ENCODE data around the gene CEP104. TPM values are rescaled to one million over a fixed set of nuclear protein-coding genes. Genes with fewer than 3 reads are reported as not detected.

Gene CEP104
- total RNA-seq, 1 donor from 2014 or later, result 47.3 TPM

- DNase-seq (ENCODE audit: low read depth), result no peak
- TF ChIP-seq, protein P1, sequence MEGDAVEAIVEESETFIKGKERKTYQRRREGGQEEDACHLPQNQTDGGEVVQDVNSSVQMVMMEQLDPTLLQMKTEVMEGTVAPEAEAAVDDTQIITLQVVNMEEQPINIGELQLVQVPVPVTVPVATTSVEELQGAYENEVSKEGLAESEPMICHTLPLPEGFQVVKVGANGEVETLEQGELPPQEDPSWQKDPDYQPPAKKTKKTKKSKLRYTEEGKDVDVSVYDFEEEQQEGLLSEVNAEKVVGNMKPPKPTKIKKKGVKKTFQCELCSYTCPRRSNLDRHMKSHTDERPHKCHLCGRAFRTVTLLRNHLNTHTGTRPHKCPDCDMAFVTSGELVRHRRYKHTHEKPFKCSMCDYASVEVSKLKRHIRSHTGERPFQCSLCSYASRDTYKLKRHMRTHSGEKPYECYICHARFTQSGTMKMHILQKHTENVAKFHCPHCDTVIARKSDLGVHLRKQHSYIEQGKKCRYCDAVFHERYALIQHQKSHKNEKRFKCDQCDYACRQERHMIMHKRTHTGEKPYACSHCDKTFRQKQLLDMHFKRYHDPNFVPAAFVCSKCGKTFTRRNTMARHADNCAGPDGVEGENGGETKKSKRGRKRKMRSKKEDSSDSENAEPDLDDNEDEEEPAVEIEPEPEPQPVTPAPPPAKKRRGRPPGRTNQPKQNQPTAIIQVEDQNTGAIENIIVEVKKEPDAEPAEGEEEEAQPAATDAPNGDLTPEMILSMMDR (IDR thresholded peaks at IDR 0.05; ENCODE audit: insufficient read depth, low read length, poor library complexity, severe bottlenecking), result no peak
These were observed 28.6 kb downstream of the CEP104 start for GRCh38 chr1:3828391-3828790.

DNA sequence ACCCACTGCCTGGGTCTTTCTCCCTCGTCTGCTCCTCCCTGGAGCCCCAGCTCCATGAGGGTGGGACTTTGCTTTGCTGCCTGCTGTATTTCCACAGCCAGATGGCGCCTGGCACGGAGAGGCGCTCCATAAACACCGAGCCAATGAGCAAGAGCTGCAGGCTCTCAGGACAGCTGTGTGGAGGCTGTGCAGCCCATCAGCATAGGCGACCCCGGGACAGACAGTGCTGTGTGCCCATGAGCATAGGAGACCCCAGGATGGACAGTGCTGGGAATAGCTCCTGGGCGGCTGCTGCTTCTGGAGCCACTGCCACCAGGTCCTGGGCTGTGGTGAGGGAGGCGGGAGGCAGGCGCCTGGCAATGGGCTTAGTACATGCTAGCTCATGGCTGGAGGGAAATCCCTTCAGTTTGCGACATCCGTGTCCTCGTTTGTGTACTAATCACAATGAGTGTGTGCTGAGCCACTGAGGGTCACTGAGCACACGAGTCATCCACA lies 29.2 kb downstream of the CEP104 start:
- H3K36me3 ChIP-seq (ENCODE audit: control insufficient read depth, insufficient read depth, low read length), result no peaks in the 10 kb centered on the region
- no peak for DNase-seq (ENCODE audit: low read depth)
- TF ChIP-seq, protein P1 (IDR thresholded peaks at IDR 0.05; ENCODE audit: insufficient read depth, low read length, poor library complexity, severe bottlenecking), result no peak
- no peaks in the 10 kb centered on the region for H3K27me3 ChIP-seq (ENCODE audit: control insufficient read depth, insufficient read depth, low read length)
- H3K4me3 ChIP-seq (ENCODE audit: low read depth, low read length), result no peak overlapping the region

More at GRCh38 chr1:3828391-3828790, 28.6 kb downstream of the CEP104 start:
- Histone ChIP-seq H3K4me3 (ENCODE audit: low read depth, low read length) (no peak overlapping the region), H3K27me3 (ENCODE audit: control insufficient read depth, insufficient read depth, low read length) (no peaks in the 10 kb centered on the region), H3K36me3 (ENCODE audit: control insufficient read depth, insufficient read depth, low read length) (no peaks in the 10 kb centered on the region)

- no peaks in the 10 kb centered on the region for H3K27me3 ChIP-seq (ENCODE audit: control insufficient read depth, insufficient read depth, low read length)
- TF ChIP-seq, protein P1 (IDR thresholded peaks at IDR 0.05; ENCODE audit: insufficient read depth, low read length, poor library complexity, severe bottlenecking), result no peak
- DNase-seq (ENCODE audit: low read depth), result no peak
- no peaks in the 10 kb centered on the region for H3K36me3 ChIP-seq (ENCODE audit: control insufficient read depth, insufficient read depth, low read length)
- H3K4me3 ChIP-seq (ENCODE audit: low read depth, low read length), result no peak overlapping the region
These were observed 31.7 kb downstream of the CEP104 start for GRCh38 chr1:3825356-3825755.

GRCh38 chr1:3824650-3825049 lies 32.4 kb downstream of the CEP104 start:
- TF ChIP-seq, protein P1 (IDR thresholded peaks at IDR 0.05; ENCODE audit: insufficient read depth, low read length, poor library complexity, severe bottlenecking), result no peak
- peaks cover 2% of the 10 kb centered on the region for H3K36me3 ChIP-seq (ENCODE audit: control insufficient read depth, insufficient read depth, low read length)

DNA sequence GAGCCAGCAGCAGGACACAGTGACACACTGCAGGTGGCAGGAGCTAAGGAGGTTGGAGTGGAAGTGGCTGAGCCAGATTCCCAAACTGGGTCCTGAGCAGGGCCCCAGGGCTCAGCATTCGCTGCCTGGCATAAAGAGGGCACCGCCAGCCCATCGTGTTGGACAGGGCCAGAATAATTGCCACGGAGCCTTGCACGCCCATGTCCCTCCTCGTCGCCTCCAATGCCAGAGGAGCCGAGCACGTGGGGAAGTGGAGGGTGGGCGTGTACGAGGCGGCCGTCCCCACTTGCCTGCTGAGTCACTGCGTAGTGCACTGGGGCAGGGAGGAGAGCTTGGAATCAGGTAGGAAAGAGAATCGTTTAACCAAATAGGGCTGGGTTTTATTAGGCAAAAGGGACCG lies 34.6 kb downstream of the CEP104 start:
- TF ChIP-seq, protein P1 (IDR thresholded peaks at IDR 0.05; ENCODE audit: insufficient read depth, low read length, poor library complexity, severe bottlenecking), result no peak
- peaks cover 2% of the 10 kb centered on the region for H3K36me3 ChIP-seq (ENCODE audit: control insufficient read depth, insufficient read depth, low read length)
- H3K4me3 ChIP-seq (ENCODE audit: low read depth, low read length), result no peak overlapping the region
- no peaks in the 10 kb centered on the region for H3K27me3 ChIP-seq (ENCODE audit: control insufficient read depth, insufficient read depth, low read length)
- no peak for DNase-seq (ENCODE audit: low read depth)

More at GRCh38 chr1:3824650-3825049, 32.4 kb downstream of the CEP104 start:
- no peak overlapping the region for H3K4me3 ChIP-seq (ENCODE audit: low read depth, low read length)
- no peaks in the 10 kb centered on the region for H3K27me3 ChIP-seq (ENCODE audit: control insufficient read depth, insufficient read depth, low read length)
- DNase-seq (ENCODE audit: low read depth), result no peak

- DNase-seq (ENCODE audit: low read depth), result no peak
- Histone ChIP-seq H3K27me3 (ENCODE audit: control insufficient read depth, insufficient read depth, low read length) (no peaks in the 10 kb centered on the region), H3K4me3 (ENCODE audit: low read depth, low read length) (no peak overlapping the region), H3K36me3 (ENCODE audit: control insufficient read depth, insufficient read depth, low read length) (peaks cover 2% of the 10 kb centered on the region)
- TF ChIP-seq, protein P1 (IDR thresholded peaks at IDR 0.05; ENCODE audit: insufficient read depth, low read length, poor library complexity, severe bottlenecking), result no peak
These were observed 35.1 kb downstream of the CEP104 start for GRCh38 chr1:3821908-3822307.
